IMR-90 (cell line): Measurements from ENCODE around the gene DGKE. TPM values are rescaled to one million over a fixed set of nuclear protein-coding genes. Genes with fewer than 3 reads are reported as not detected.

ENCODE experiments used
- ATAC-seq: fragments of 200-7000 bp; cut with Tn5 transposase; 2 replicates; pipeline ENCODE4 v1.9.1; 2020; ENCODE audit warnings: low read depth, mild to moderate bottlenecking, moderate library complexity
- BruUV-seq: library from RNA; stranded (reverse); fragments of 400-500 nt; replicated peaks from 2 replicates; lab custom pipeline; 2021; lab: Mats Ljungman, UMichigan
- CTCF ChIA-PET: fragments of 300-600 bp; formaldehyde crosslinking; extraction: SDS; loops from one replicate; lab custom pipeline; 2021; ENCODE audit warnings: antibody characterized with exemption; lab: Yijun Ruan, JAX
- POLR2A ChIA-PET: fragments of 300-600 bp; sonication (Branson Sonifier 250); formaldehyde crosslinking; loops from one replicate; lab custom pipeline; 2022; ENCODE audit warnings: antibody characterized with exemption; ENCODE audit not compliant: unreplicated experiment; lab: Charles Lee
- DNase-seq: peaks from one replicate; pipeline ENCODE4 v3.0.0; 2013
- H2AFZ ChIP-seq: replicated peaks from 2 replicates; pipeline ENCODE3; 2013; ENCODE audit warnings: low read length, mild to moderate bottlenecking; ENCODE audit not compliant: poor library complexity
- H2AK5ac ChIP-seq: 2 replicates; pipeline ENCODE4 v1.6.1; 2013; ENCODE audit warnings: low read depth, low read length, inconsistent platforms
- H2AK9ac ChIP-seq: replicated peaks from 2 replicates; pipeline ENCODE3; 2013; ENCODE audit warnings: mild to moderate bottlenecking, low read depth, low read length, moderate library complexity; ENCODE audit not compliant: poor library complexity
- H2BK120ac ChIP-seq: 2 replicates; pipeline ENCODE4 v1.6.1; 2013; ENCODE audit warnings: low read depth, low read length, inconsistent platforms
- H2BK15ac ChIP-seq: 3 replicates; pipeline ENCODE4 v1.6.1; 2013; ENCODE audit warnings: low read depth, low read length, inconsistent platforms
- H2BK20ac ChIP-seq: 2 replicates; pipeline ENCODE4 v1.6.1; 2013; ENCODE audit warnings: low read depth, mild to moderate bottlenecking, inconsistent platforms, low read length, moderate library complexity
- H2BK5ac ChIP-seq: 2 replicates; pipeline ENCODE4 v1.6.1; 2013; ENCODE audit warnings: mild to moderate bottlenecking, low read depth, low read length, inconsistent platforms; ENCODE audit not compliant: poor library complexity, severe bottlenecking
- H3K14ac ChIP-seq: replicated peaks from 2 replicates; pipeline ENCODE4 v1.6.1; 2013; ENCODE audit warnings: low read depth, low read length, inconsistent platforms
- H3K18ac ChIP-seq: 2 replicates; pipeline ENCODE4 v1.6.1; 2013; ENCODE audit warnings: low read depth, low read length, control low read depth
- H3K23ac ChIP-seq: 2 replicates; pipeline ENCODE4 v1.6.1; 2013; ENCODE audit warnings: low read depth, low read length, inconsistent platforms
- H3K27ac ChIP-seq: 2 replicates; pipeline ENCODE4 v1.5.1; 2013; ENCODE audit warnings: mild to moderate bottlenecking, control low read depth, low read length; ENCODE audit not compliant: insufficient read depth
- H3K27me3 ChIP-seq: 2 replicates; pipeline ENCODE4 v1.6.1; 2013; ENCODE audit warnings: low read length; ENCODE audit not compliant: control insufficient read depth, insufficient read depth
- H3K36me3 ChIP-seq: 2 replicates; pipeline ENCODE4 v1.6.1; 2013; ENCODE audit warnings: low read length, mixed read lengths; ENCODE audit not compliant: control insufficient read depth, insufficient read depth
- H3K4ac ChIP-seq: 2 replicates; pipeline ENCODE4 v1.6.1; 2013; ENCODE audit warnings: low read depth, low read length, inconsistent platforms
- H3K4me1 ChIP-seq: 2 replicates; pipeline ENCODE4 v1.6.1; 2013; ENCODE audit warnings: low read length, mixed read lengths; ENCODE audit not compliant: control insufficient read depth, insufficient read depth
- H3K4me2 ChIP-seq: 2 replicates; pipeline ENCODE4 v1.6.1; 2013; ENCODE audit warnings: low read depth, mild to moderate bottlenecking, control low read depth, low read length, moderate library complexity
- H3K4me3 ChIP-seq: 2 replicates; pipeline ENCODE4 v1.5.1; 2013; ENCODE audit warnings: low read depth, mild to moderate bottlenecking, control low read depth, low read length, moderate library complexity; ENCODE audit not compliant: insufficient read depth
- H3K56ac ChIP-seq: 2 replicates; pipeline ENCODE4 v1.6.1; 2013; ENCODE audit warnings: low read length, inconsistent platforms; ENCODE audit not compliant: insufficient read depth; ENCODE audit errors: extremely low read depth
- H3K79me1 ChIP-seq, 2 experiments: 2 replicates each; pipeline ENCODE4 v1.6.1; 2013; ENCODE audit warnings: low read length in 2 of 2, inconsistent platforms in 1 of 2, low read depth in 1 of 2
- H3K9ac ChIP-seq: 2 replicates; pipeline ENCODE4 v1.6.1; 2013; ENCODE audit warnings: low read depth, low read length, control low read depth
- H3K9me1 ChIP-seq: 2 replicates; pipeline ENCODE4 v1.6.1; 2013; ENCODE audit warnings: low read length, inconsistent platforms; ENCODE audit not compliant: insufficient read depth
- H3K9me3 ChIP-seq: 2 replicates; pipeline ENCODE4 v1.6.1; 2013; ENCODE audit warnings: low read length; ENCODE audit not compliant: control insufficient read depth, insufficient read depth
- H4K20me1 ChIP-seq: 2 replicates; pipeline ENCODE4 v1.6.1; 2013; ENCODE audit warnings: low read length, inconsistent platforms; ENCODE audit not compliant: insufficient read depth
- H4K5ac ChIP-seq: 2 replicates; pipeline ENCODE4 v1.6.1; 2013; ENCODE audit warnings: mild to moderate bottlenecking, low read depth, low read length, control low read depth
- H4K8ac ChIP-seq, 2 experiments: 2 replicates each; pipeline ENCODE4 v1.6.1; 2013; ENCODE audit warnings: low read depth in 2 of 2, low read length in 2 of 2, control low read depth in 1 of 2, inconsistent platforms in 1 of 2
- H4K91ac ChIP-seq: 2 replicates; pipeline ENCODE4 v1.6.1; 2013; ENCODE audit warnings: low read depth, low read length, inconsistent platforms; ENCODE audit not compliant: insufficient read depth
- CHD1 ChIP-seq: IDR thresholded peaks from 2 replicates; pipeline ENCODE4 v1.6.1; 2012; ENCODE audit warnings: low read depth, low read length, improper control_type of control experiment
- MAZ ChIP-seq: IDR thresholded peaks from 2 replicates; pipeline ENCODE4 v1.6.1; 2012; ENCODE audit warnings: low read depth, mild to moderate bottlenecking, low read length, improper control_type of control experiment, moderate library complexity, borderline replicate concordance
- RCOR1 ChIP-seq: IDR thresholded peaks from 2 replicates; pipeline ENCODE4 v1.6.1; 2012; ENCODE audit warnings: mild to moderate bottlenecking, low read length, improper control_type of control experiment; ENCODE audit not compliant: insufficient replicate concordance
- RFX5 ChIP-seq: IDR thresholded peaks from 2 replicates; pipeline ENCODE4 v1.8.0; 2012; ENCODE audit warnings: low read depth, mild to moderate bottlenecking, low read length, moderate library complexity
- USF2 ChIP-seq: fragments of 150-350 bp; IDR thresholded peaks from 2 replicates; pipeline ENCODE4 v1.6.1; 2017; ENCODE audit warnings: mild to moderate bottlenecking, antibody characterized with exemption, low read length, low read depth
- WGBS, 2 experiments: methylation state at CpG; one replicate each; pipeline versions ENCODE4 v1.1.5 to v1.1.7; 2013; ENCODE audit warnings: missing lambda C conversion rate in 2 of 2; ENCODE audit not compliant: insufficient read length in 1 of 2; ENCODE audit errors: extremely low coverage in 2 of 2; 5-methylcytosine and 5-hydroxymethylcytosine counted together
- dilution Hi-C: fragments of 300-500 bp; cut with HindIII; formaldehyde crosslinking; loops from one replicate; pipeline ENCODE4 v1.14.3; 2018; ENCODE audit warnings: low sequenced_read_pairs; ENCODE audit not compliant: unreplicated experiment
- in situ Hi-C: fragments of 300-500 bp; cut with MboI; formaldehyde crosslinking; loops from 3 replicates; pipeline ENCODE4 v1.14.3; 2019; ENCODE audit warnings: low sequenced_read_pairs, inconsistent platforms, mixed read lengths
- intact Hi-C: fragments of 100-400 bp; cut with micrococcal nuclease; formaldehyde crosslinking; loops from 2 replicates; pipeline ENCODE4 v1.10.0; 2022
- polyA plus RNA-seq, 3 experiments: library from polyadenylated mRNA; depleted of rRNA; stranded (reverse); fragments of >200 nt; gene quantifications; 2 replicates each; pipeline ENCODE4 v1.2.3, GENCODE V29; 2012; ENCODE audit warnings: low replicate concordance in 1 of 3
- total RNA-seq: library from RNA; depleted of rRNA; stranded (reverse); fragments of >200 nt; gene quantifications from 2 replicates; pipeline ENCODE4 v1.2.3, GENCODE V29; 2012
- TF ChIP-seq, protein P1 (sequence below): conservative IDR thresholded peaks from 2 replicates; pipeline ENCODE4 v1.5.1; 2012; ENCODE audit warnings: mild to moderate bottlenecking, low read depth, low read length, improper control_type of control experiment

Gene DGKE
- total and polyA plus RNA-seq, 2 of the 4 experiments (the other 2 are of a cell fraction): 3.9 to 5.0 TPM

DNA sequence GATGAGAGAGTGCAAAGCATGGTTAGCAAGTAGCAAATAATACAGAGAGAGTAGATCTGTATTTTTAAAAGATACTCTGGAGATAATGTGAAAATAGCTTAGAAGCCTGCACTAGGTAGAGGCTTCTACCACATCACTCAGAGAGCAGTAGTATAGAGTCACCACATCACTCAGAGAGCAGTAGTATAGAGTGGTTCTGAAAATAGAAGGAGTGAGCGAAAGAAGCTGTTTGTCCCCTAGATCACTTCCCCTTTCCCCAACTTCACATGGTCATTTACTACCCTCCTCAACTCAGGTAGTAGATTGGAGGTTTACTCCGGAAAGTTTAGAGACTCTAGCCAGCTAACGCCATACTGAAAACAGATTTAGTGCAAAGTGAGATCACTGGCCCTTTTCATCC is 17.1 kb downstream of the DGKE start:
- Histone ChIP-seq H3K36me3 (peaks cover 10% of the 10 kb centered on the region), H3K27me3 (no peaks in the 10 kb centered on the region), H3K9ac (no peak overlapping the region), H3K4me1 (no peaks in the 10 kb centered on the region), H3K56ac (no peak overlapping the region), H2AK9ac (no peak overlapping the region), H2BK15ac (no peak overlapping the region), H2AFZ (no peak overlapping the region), H3K4ac (no peak overlapping the region), H4K91ac (no peak overlapping the region), H2BK5ac (no peak overlapping the region), H3K14ac (no peak overlapping the region), H4K20me1 (no peaks in the 10 kb centered on the region), H4K8ac (no peak overlapping the region), H3K4me3 (no peak overlapping the region), H2AK5ac (no peak overlapping the region), H3K4me2 (no peak overlapping the region), H3K27ac (no peak overlapping the region), H2BK20ac (no peak overlapping the region), H2BK120ac (no peak overlapping the region), H3K9me3 (no peaks in the 10 kb centered on the region), H3K23ac (no peak overlapping the region), H3K9me1 (no peaks in the 10 kb centered on the region), H3K79me1 (no peaks in the 10 kb centered on the region; a peak in 1 of 4 replicates), H4K5ac (no peak overlapping the region), H3K18ac (no peak overlapping the region)
- no peak for ATAC-seq
- intact Hi-C loops: no loop called here
- dilution Hi-C loops: no loop called here
- in situ Hi-C loops: no loop called here
- no TSS peak for BruUV-seq
- no CpG with 5 or more reads among the region's 3 CpGs for WGBS, 2 experiments
- ChIA-PET CTCF (interaction anchor here (0.6 kb wide), 1 partner anchor 70 kb away, joined by 4 read pairs; no protein-coding TSS in a partner anchor), POLR2A (interaction anchor here (0.6 kb wide), 1 partner anchor 31 kb away, joined by 3 read pairs; no protein-coding TSS in a partner anchor)
- no peak for TF ChIP-seq USF2
- TF ChIP-seq RCOR1: no peak
- no peak for TF ChIP-seq MAZ
- no peak for TF ChIP-seq CHD1
- TF ChIP-seq, protein P1, sequence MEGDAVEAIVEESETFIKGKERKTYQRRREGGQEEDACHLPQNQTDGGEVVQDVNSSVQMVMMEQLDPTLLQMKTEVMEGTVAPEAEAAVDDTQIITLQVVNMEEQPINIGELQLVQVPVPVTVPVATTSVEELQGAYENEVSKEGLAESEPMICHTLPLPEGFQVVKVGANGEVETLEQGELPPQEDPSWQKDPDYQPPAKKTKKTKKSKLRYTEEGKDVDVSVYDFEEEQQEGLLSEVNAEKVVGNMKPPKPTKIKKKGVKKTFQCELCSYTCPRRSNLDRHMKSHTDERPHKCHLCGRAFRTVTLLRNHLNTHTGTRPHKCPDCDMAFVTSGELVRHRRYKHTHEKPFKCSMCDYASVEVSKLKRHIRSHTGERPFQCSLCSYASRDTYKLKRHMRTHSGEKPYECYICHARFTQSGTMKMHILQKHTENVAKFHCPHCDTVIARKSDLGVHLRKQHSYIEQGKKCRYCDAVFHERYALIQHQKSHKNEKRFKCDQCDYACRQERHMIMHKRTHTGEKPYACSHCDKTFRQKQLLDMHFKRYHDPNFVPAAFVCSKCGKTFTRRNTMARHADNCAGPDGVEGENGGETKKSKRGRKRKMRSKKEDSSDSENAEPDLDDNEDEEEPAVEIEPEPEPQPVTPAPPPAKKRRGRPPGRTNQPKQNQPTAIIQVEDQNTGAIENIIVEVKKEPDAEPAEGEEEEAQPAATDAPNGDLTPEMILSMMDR: no peak
- no peak for TF ChIP-seq RFX5
- no peak for DNase-seq
